ENCODE data around the gene TENT4A.
"Not testable (repeated sequence)": the region's sequence is repeated elsewhere in the genome, so short reads cannot be mapped to it uniquely, and the experiment has no call there.

Gene TENT4A

DNA sequence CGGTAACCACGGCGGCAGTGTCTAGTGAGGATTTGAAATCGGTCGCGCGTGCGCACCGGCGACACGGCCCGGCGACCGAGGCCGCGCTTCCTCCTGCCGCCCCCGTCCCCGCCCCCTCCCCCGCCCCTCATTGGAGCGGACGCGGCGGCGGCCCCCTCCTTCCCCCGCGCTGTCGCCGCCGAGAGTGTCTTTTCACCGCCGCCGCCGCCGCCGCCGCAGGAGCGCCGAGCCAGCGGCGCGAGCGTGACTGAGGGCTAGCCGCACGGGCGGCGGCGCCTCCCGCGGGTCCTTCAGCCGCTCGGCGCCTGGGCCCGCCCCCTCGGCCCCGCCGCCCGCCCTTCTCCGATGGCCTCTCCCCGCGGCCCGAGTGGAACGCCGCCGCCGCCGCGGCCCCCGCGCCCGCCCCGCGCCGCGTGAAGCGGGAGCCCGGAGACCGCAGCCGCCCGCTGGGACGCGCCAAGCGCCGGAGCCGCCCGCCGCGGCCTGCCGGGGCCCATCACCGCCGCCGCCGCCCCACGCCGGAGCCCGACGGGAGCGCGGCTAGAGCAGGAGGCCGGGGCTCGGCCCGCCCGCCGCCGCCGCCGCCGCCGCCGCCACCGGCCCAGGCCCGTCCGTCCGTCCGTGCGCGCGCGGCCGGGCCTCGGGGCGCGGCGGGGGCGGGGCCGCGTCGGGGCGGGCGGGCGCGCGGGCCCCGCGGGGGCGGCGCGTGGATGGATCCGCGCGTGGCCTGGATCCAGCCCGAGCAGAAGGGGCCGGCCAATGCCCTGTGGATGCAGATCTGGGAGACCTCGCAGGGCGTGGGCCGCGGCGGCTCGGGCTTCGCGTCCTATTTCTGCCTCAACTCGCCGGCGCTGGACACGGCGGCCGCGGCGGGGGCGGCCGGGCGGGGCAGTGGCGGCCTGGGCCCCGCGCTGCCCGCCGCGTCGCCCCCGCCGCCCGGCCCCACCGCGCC, at the start of gene TENT4A:
Gene TENT4A (plus strand): TSS at position 159 of the 952 bp plus-strand sequence. CDS start 552 bp downstream, at position 711.
- Histone ChIP-seq H3K4me1 (peaks cover 7% of the 10 kb centered on the region; the same call in 1 of the 2 replicates), H3K27me3 (ENCODE audit: low read depth) (no peaks in the 10 kb centered on the region), H3K4me3 (peak within 1 kb of the TSS; percentile 53), H3K9me3 (no peaks in the 10 kb centered on the region), H3K36me3 (replicated peaks) (peaks cover 6% of the 10 kb centered on the region)
- in situ Hi-C loops (cut with MboI; ENCODE audit: low sequenced_read_pairs), result no loop called here
- no peak for DNase-seq (ENCODE audit: low spot score in 2 of 2)

DNA sequence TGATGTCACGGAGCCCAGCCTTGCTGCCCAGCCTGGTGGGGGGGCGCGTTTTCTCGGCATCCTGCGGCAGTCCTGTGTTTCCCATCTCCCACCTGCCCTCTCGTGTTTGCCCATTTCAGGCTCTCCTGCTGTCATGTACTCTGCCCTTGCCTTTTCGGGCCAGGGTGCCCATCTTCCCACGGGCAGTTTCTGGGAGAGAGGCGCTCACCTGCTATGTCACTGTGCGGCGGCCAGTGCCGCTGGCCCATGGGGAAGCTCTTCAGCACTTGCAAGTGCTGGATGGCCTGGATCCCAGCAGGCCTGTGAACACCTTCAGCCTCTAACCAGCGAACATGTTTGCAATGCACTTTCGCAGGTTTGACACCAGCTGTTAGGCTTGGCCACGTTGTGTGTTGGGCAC, 46.5 kb upstream of the TENT4A start:
- no peak for DNase-seq (ENCODE audit: low spot score in 2 of 2)
- in situ Hi-C loops (cut with MboI; ENCODE audit: low sequenced_read_pairs), result no loop called here
- H3K36me3 ChIP-seq (replicated peaks), result no peaks in the 10 kb centered on the region
- no peaks in the 10 kb centered on the region for H3K4me1 ChIP-seq
- H3K27me3 ChIP-seq (ENCODE audit: low read depth), result no peaks in the 10 kb centered on the region
- no peaks in the 10 kb centered on the region for H3K9me3 ChIP-seq
- no peak overlapping the region for H3K4me3 ChIP-seq

DNA sequence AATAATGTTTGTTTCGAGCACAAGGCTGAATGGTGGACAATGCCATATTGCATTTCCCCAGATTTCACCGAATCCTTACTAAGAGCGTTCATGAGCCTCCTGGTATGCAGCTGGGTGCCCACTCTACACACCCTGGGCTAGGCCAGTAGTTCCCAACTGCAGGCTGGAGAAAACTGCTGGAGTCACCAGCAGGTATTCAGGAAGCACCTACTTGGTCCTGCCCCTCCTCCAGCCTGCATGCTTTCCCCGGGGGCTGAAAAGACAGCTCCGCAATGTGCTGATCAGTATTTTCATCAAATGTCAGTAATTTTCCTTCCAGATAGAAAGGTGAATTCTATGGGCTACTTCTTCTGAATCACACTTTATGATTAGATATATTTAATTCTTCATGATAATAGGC, 45.6 kb upstream of the TENT4A start:
- DNase-seq (ENCODE audit: low spot score in 2 of 2), result no peak
- no peaks in the 10 kb centered on the region for H3K4me1 ChIP-seq
- H3K4me3 ChIP-seq, result no peak overlapping the region
- H3K27me3 ChIP-seq (ENCODE audit: low read depth), result no peaks in the 10 kb centered on the region
- no peaks in the 10 kb centered on the region for H3K9me3 ChIP-seq
- H3K36me3 ChIP-seq (replicated peaks), result no peaks in the 10 kb centered on the region
- in situ Hi-C loops (cut with MboI; ENCODE audit: low sequenced_read_pairs), result no loop called here

DNA sequence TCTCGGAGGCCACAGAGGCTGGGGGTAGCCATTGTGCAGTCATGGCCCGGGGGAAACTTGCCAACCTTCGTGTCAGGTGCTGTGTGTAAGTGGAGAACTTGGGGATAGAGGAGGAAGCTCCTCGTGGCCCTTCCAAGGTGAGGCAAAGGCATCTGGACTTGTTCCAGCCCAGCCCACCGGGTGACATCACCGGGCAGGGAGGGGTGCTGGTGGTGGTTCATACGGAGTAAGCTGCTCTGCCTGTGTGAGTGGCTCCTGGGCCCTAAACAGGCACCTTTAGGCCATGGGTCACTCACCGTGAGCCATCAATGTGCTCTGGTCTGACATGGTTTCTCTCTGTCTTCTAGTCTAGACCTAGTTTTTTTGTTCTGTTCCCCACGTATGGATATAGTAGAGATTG, 44.5 kb upstream of the TENT4A start:
- H3K9me3 ChIP-seq; H3K27me3 ChIP-seq (ENCODE audit: low read depth); H3K4me3 ChIP-seq; H3K36me3 ChIP-seq (replicated peaks); H3K4me1 ChIP-seq; DNase-seq (ENCODE audit: low spot score in 2 of 2); in situ Hi-C loops (cut with MboI; ENCODE audit: low sequenced_read_pairs): not testable (repeated sequence)

DNA sequence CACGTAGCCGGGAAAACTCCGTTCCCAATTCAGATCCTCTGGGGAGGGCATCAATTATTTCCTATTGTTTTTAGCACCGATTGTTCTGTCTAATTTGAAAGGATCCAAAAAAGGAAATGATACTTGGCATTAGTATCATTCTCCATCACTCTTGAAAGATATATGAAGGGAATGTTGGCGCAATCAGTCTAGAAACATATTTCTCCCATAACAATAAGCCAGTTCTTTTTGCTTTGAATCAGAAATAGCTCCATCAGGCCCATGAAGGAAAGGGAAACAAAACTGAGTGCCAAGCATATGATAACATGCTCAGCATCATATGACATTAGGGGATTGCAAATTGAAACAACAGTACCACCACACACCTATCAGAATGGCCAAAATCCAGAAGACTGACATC, 40.2 kb upstream of the TENT4A start:
- DNase-seq (ENCODE audit: low spot score in 2 of 2), result no peak
- in situ Hi-C loops (cut with MboI; ENCODE audit: low sequenced_read_pairs), result no loop called here
- Histone ChIP-seq H3K36me3 (replicated peaks) (no peaks in the 10 kb centered on the region), H3K27me3 (ENCODE audit: low read depth) (no peaks in the 10 kb centered on the region), H3K9me3 (peaks cover 3% of the 10 kb centered on the region; the same call in 1 of the 2 replicates), H3K4me3 (no peak overlapping the region), H3K4me1 (no peaks in the 10 kb centered on the region)

DNA sequence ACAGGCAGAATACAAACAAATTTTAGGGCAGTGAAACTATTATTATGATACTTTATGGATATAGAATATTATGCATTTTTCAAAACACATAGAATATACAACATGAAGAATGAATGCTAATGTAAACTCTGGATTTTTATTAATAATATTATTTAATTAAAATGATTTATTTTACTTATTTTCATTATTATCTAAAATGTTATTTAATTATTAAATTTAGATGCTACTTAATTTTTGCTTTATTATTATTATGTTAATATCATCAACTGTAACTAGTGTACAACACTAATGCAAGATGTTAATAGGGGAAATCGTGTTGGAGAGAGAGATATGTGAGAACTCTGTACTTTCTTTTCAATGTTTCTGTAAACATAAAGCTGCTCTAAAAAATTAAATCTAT, 39.3 kb upstream of the TENT4A start:
- Histone ChIP-seq H3K36me3 (replicated peaks) (no peaks in the 10 kb centered on the region), H3K4me3 (no peak overlapping the region), H3K9me3 (peaks cover 3% of the 10 kb centered on the region; the same call in 1 of the 2 replicates), H3K27me3 (ENCODE audit: low read depth) (no peaks in the 10 kb centered on the region), H3K4me1 (no peaks in the 10 kb centered on the region)
- in situ Hi-C loops (cut with MboI; ENCODE audit: low sequenced_read_pairs), result no loop called here
- DNase-seq (ENCODE audit: low spot score in 2 of 2), result no peak

DNA sequence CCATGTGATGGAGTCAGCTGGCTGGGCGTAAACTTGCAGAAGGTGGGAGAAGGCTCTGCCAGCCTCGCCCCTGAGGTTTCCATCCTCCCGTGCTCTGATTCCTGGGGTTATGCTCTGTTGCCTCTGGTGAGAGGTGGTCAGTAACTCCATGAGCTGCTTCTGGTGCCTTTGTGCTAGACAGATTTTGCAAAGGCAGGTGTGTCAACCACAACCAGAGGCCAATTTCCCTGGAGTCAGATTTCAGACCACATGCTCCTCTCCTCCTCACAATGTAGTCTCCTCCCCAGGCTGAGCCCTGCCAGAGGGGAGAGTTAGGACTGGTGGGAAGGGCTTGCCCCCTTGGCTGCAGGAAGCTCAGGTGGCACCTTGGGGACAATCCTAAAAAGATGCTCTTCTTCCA, 38.8 kb upstream of the TENT4A start:
- no peak for DNase-seq (ENCODE audit: low spot score in 2 of 2)
- H3K36me3 ChIP-seq (replicated peaks), result no peaks in the 10 kb centered on the region
- no peak overlapping the region for H3K4me3 ChIP-seq
- in situ Hi-C loops (cut with MboI; ENCODE audit: low sequenced_read_pairs), result no loop called here
- H3K4me1 ChIP-seq, result no peaks in the 10 kb centered on the region
- H3K27me3 ChIP-seq (ENCODE audit: low read depth), result no peaks in the 10 kb centered on the region
- peaks cover 3% of the 10 kb centered on the region; the same call in 1 of the 2 replicates for H3K9me3 ChIP-seq

DNA sequence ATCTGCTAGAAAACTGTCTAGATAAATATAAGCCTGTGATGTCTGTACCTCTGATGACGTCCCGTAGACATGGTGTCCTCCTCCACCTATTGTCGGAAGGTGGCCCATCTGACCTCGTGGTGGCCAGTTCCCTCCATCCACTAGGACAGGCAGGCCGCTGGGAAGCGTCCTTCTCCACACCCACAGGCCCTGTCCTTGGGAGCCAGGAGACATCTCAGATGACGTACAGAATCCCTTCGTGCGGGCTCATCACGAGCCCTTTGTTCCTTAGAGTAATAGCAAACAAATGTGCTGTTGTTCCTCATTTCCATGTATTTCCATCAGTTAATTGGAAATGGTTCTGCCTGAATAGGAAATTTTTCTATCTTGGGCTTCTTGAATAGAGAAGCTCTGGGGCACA, 38.3 kb upstream of the TENT4A start:
- in situ Hi-C loops (cut with MboI; ENCODE audit: low sequenced_read_pairs), result no loop called here
- H3K27me3 ChIP-seq (ENCODE audit: low read depth), result no peaks in the 10 kb centered on the region
- H3K36me3 ChIP-seq (replicated peaks), result no peaks in the 10 kb centered on the region
- H3K4me1 ChIP-seq, result no peaks in the 10 kb centered on the region
- H3K4me3 ChIP-seq, result no peak overlapping the region
- no peak for DNase-seq (ENCODE audit: low spot score in 2 of 2)
- peaks cover 3% of the 10 kb centered on the region; the same call in 1 of the 2 replicates for H3K9me3 ChIP-seq

DNA sequence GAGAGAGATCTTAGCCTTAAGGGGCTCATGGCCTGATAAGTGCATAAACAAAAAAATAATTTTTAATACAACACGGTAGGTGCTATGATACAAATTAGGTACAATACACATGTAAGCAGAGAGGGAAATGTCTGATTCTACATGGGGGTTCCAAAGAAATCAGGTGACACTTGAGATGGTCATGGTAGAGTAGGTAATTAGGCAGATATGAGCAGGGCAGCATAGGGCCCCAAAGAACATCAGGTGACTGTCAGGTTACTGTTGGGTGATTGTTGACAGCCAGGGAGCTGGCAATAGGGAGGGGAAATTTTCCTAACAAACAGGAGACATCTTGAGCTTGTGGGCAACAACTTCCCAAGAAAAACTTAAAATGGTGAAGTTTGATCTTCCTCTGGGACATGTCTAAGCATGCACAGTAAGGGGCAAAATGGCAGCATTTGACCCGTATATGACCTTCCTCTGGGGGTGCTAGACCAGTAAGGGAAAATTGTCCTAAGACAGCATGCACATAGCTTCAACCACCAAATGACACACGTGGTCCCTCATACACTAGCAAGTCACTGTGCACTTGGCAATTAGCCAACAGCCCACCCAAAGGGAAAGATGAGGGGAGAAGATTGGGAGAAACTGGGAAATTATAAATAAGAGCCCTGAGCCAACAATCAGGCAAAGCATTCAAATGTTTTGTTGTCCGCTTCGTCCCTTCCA, 37.3 kb upstream of the TENT4A start:
- Histone ChIP-seq H3K36me3 (replicated peaks) (no peaks in the 10 kb centered on the region), H3K27me3 (ENCODE audit: low read depth) (no peaks in the 10 kb centered on the region), H3K4me3 (no peak overlapping the region), H3K4me1 (no peaks in the 10 kb centered on the region), H3K9me3 (peaks cover 3% of the 10 kb centered on the region; the same call in 1 of the 2 replicates)
- in situ Hi-C loops (cut with MboI; ENCODE audit: low sequenced_read_pairs), result no loop called here
- no peak for DNase-seq (ENCODE audit: low spot score in 2 of 2)

DNA sequence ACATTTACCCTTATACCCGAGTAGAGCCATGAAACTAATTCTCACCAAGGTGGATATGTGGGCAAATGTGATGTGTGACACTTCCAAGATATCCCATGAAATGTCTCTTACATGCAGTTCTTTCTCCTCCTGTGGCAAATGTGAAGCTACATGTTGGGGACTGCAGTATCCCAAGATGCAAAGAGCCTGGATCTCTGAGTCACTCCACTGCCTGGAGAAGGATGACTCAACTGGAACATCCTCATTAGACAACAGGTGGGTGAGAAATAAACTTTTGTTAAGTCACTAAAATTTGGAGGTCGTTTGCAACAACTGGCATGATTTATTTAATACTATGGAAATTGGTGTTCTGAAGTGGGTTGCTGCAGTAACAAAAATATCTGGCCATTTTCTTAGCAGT, 36.5 kb upstream of the TENT4A start:
- Histone ChIP-seq H3K27me3 (ENCODE audit: low read depth) (no peaks in the 10 kb centered on the region), H3K4me3 (no peak overlapping the region), H3K4me1 (no peaks in the 10 kb centered on the region), H3K9me3 (peaks cover 3% of the 10 kb centered on the region; the same call in 1 of the 2 replicates), H3K36me3 (replicated peaks) (no peaks in the 10 kb centered on the region)
- no peak for DNase-seq (ENCODE audit: low spot score in 2 of 2)
- in situ Hi-C loops (cut with MboI; ENCODE audit: low sequenced_read_pairs), result no loop called here

DNA sequence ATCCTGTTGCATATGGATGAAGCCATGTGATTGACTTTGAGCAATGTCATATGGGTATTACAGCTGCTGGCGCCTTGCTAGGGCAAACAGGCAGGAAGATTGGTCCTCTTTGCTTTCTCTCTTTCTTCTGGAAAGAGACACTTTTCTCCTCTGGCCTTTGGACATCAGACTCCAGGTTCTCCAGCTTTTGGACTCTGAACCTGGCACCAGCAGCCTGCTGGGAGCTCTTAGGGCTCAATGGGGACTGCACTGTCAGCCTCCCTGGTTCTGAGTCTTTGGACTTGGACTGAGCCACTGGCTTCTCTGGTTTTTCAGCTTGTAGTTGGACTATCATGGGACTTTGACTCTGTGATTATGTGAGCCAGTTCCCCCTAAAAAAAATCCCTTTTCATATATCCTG, 34.8 kb upstream of the TENT4A start:
- H3K4me3 ChIP-seq, result no peak overlapping the region
- H3K4me1 ChIP-seq, result no peaks in the 10 kb centered on the region
- H3K27me3 ChIP-seq (ENCODE audit: low read depth), result no peaks in the 10 kb centered on the region
- H3K36me3 ChIP-seq (replicated peaks), result no peaks in the 10 kb centered on the region
- DNase-seq (ENCODE audit: low spot score in 2 of 2), result no peak
- in situ Hi-C loops (cut with MboI; ENCODE audit: low sequenced_read_pairs), result no loop called here
- peaks cover 3% of the 10 kb centered on the region; the same call in 1 of the 2 replicates for H3K9me3 ChIP-seq

DNA sequence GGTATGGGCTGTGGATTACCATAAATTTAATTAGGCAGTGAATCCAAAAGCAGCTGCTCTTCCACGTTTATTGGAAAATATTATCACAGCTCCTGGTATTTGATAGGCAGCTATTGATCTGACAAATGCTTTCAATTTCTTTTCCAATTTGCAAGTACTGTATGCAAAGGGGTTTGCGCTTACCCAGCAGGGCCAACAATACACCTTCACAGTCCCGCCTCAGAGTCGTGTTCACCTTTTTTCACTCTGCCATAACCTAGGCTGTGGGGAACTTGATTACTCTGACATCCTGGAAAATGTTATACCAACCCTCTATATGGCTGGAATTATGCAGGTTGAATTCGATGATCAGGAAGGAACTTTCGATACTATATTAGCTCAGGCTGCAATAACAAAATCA, 32.3 kb upstream of the TENT4A start:
- in situ Hi-C loops (cut with MboI; ENCODE audit: low sequenced_read_pairs), result no loop called here
- no peaks in the 10 kb centered on the region for H3K27me3 ChIP-seq (ENCODE audit: low read depth)
- no peak overlapping the region for H3K4me3 ChIP-seq
- no peaks in the 10 kb centered on the region for H3K9me3 ChIP-seq
- no peaks in the 10 kb centered on the region for H3K36me3 ChIP-seq (replicated peaks)
- no peaks in the 10 kb centered on the region for H3K4me1 ChIP-seq
- DNase-seq (ENCODE audit: low spot score in 2 of 2), result no peak

DNA sequence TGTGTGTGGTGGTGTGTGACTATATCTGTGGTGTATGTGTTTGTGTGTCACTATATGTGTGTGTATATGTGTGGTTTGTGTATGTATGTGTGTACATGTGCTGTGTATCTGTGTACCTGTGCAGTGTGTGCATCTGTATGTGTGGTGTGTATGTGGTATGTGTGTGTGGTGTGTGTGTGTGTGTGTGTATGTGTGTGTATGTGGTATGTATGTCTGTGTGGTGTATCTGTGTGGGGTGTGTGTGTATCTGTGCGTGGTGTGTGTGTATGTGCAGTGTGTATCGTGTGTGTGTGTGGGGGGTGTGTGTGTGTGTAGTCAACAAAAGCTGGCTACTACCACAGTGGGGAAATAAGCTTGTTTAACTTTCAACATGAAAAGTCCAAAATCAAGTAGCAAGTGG, 31.6 kb upstream of the TENT4A start:
- Histone ChIP-seq H3K36me3 (replicated peaks) (no peaks in the 10 kb centered on the region), H3K27me3 (ENCODE audit: low read depth) (no peaks in the 10 kb centered on the region), H3K4me3 (no peak overlapping the region), H3K4me1 (no peaks in the 10 kb centered on the region), H3K9me3 (no peaks in the 10 kb centered on the region)
- DNase-seq (ENCODE audit: low spot score in 2 of 2), result no peak
- in situ Hi-C loops (cut with MboI; ENCODE audit: low sequenced_read_pairs), result no loop called here

DNA sequence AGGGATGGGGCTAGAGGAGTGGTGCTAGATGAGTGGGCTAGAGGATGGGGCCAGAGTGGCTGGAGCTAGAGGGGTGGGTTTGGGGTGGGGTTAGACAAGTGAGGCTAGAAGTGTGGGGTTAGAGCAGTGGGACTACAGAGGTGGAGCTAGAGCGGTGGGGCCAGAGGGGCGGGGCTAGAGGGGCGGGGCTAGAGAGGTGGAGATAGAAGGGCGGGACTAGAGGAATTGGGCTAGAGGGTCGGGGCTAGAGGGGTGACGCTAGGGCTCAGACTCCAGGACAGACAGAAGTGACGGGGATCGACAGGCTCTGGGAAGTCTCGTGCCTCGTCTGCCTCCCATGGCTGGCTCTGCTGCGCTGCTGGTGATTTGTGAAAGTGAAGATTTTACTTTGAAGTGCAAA, 31.0 kb upstream of the TENT4A start:
- no peaks in the 10 kb centered on the region for H3K9me3 ChIP-seq
- no peaks in the 10 kb centered on the region for H3K27me3 ChIP-seq (ENCODE audit: low read depth)
- no peaks in the 10 kb centered on the region for H3K4me1 ChIP-seq
- H3K4me3 ChIP-seq, result no peak overlapping the region
- peak in 1 of 2 experiments; percentile 34 for DNase-seq (ENCODE audit: low spot score in 2 of 2)
- H3K36me3 ChIP-seq (replicated peaks), result no peaks in the 10 kb centered on the region
- in situ Hi-C loops (cut with MboI; ENCODE audit: low sequenced_read_pairs), result no loop called here
